GM12891 (cell line): Measurements from ENCODE around the gene PDPR.

ENCODE experiments used
- POLR2A ChIP-seq: IDR thresholded peaks from 2 replicates; pipeline ENCODE4 v1.6.1; 2011; ENCODE audit warnings: low read depth, low read length, control low read depth
- POLR2AphosphoS5 ChIP-seq: IDR thresholded peaks from 2 replicates; pipeline ENCODE4 v1.6.1; 2011; ENCODE audit warnings: low read depth, low read length, control low read depth
- POU2F2 ChIP-seq: IDR thresholded peaks from 2 replicates; pipeline ENCODE4 v1.6.1; 2011; ENCODE audit warnings: low read depth, mild to moderate bottlenecking, control low read depth, low read length, moderate library complexity
- SPI1 ChIP-seq: IDR thresholded peaks from 2 replicates; pipeline ENCODE4 v1.6.1; 2011; ENCODE audit warnings: low read depth, low read length, control low read depth
- TAF1 ChIP-seq: IDR thresholded peaks from 2 replicates; pipeline ENCODE4 v1.6.1; 2011; ENCODE audit warnings: low read depth, low read length, control low read depth

DNA sequence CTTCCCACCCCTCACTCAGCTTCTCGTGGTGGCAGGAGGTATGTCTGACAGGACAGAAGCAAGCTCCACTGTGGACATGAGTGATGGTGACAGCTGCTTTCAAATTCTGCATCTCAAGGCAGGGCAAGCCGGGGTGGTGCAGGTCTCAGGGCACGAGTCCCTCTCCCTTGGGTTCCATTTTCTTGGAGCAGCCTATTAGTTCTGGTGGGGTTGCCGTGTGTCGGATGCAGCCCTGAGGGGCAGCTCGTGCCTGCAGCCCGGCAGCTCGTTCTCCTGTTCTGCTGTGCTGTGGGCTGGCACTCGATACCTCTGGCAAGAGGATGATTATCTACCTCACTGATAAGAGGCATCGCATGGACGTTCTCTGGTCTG, 43.0 kb downstream of the PDPR start:
- no peak for TF ChIP-seq POLR2A
- TF ChIP-seq TAF1, result no peak
- TF ChIP-seq POLR2AphosphoS5, result no peak
- TF ChIP-seq SPI1, result no peak
- no peak for TF ChIP-seq POU2F2
